HG03571 (cell line): Measurements from ENCODE around the gene DMRTC1.
A peak's percentile ranks its signal among the peaks of the same experiment; 100 is the strongest.
"Not testable (repeated sequence)": the region's sequence is repeated elsewhere in the genome, so short reads cannot be mapped to it uniquely, and the experiment has no call there.

Experiments used
- ATAC-seq: cut with Tn5 transposase; IDR thresholded peaks from one replicate; pipeline ENCODE4 v1.9.1; 2021; ENCODE audit not compliant: unreplicated experiment

The DMRTC1 gene, protein sequence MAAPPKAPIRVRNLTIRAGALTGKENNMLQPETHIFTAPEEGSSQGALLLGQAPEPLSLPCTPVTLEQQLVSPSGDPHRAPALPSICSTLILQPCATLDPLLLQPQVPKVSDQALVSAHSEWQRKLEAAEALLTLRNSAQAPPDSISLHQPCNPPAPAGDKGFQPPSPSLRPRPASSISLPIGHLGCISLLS

DNA sequence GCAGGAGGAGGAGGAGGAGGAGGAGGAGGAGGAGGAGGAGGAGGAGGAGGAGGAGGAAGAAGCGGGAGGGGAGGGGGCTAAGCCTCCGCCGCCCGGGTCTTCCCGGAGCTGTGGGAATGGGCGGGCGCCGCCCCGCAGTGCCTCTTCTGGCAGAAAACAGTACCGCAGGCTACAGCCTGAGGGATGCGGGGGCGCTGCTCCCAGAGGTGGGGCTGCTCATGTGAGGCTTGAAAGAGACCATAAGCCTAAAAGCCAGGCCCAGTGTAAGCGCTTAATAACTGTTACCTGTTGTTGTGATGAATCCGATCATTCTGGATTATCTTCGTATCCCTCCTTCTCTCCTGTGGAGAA, at the start of gene DMRTC1:
TSS of gene DMRTC1 (minus strand) at position 19 of the 351 bp plus-strand sequence. CDS start 68,143 bp downstream, outside the sequence.
- peak; percentile 79 for ATAC-seq

DNA sequence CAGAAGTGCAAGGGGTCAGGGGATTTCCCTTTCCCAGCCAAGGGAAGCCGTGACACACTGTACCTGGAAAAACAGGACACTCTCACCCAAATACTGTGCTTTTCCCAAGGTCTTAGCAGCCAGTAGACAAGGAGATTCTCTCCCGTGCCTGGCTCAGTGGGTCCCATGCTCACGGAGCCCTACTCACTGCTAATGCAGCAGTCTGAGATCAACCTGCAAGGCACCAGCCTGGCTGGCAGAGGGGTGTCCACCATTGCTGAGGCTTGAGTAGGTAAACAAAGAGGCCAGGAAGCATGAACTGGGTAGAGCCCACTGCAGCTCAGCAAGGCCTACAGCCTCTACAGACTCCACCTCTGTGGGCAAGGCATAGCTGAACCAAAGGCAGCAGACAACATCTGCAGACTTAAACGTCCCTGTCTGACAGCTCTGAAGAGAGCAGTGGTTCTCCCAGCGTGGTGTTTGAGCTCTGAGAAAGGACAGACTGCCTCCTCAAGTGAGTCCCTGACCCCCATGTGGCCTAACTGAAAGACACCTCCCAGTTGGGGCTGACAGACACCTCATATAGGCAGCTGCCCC, 37.3 kb upstream of the DMRTC1 start:
- not testable (repeated sequence) for ATAC-seq

DNA sequence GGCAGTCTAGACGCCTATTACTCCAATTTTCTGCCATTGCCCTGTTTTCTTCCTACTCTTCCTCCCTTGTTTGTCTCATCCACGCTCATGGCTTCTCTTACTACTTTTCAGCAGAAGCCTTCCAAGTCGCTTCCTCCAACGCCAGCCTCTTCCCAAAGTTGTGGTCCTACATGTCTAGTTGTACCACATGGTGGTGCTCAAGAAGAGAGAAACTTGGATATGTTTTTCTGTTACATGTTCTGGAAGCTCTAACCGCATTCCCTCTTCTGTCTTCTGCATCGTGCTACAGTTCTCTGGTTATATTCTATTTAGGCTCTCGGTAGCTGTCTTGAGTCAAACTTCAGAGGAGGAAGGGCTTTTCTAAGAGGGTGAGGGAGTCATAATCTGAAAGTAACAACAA, 31.2 kb upstream of the DMRTC1 start:
- ATAC-seq: not testable (repeated sequence)

DNA sequence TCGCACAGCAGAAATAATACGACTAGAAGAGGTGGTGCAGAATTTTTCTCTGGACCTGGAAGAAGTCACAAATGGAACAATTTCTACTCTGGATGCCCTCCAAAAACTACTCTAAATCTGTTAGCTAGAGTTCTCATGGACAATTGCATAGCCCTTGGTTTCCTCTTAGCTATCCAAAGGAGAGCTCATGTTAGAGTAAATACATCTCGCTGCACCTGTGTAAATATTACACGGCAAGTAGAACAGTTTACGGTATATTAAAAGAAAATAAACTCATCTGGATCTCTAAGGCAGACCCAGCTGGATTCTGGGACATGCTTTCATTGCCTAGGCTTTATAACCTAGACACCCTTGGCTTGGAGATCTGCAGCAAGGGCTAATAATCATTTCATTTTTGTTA, 28.2 kb upstream of the DMRTC1 start:
- not testable (repeated sequence) for ATAC-seq

DNA sequence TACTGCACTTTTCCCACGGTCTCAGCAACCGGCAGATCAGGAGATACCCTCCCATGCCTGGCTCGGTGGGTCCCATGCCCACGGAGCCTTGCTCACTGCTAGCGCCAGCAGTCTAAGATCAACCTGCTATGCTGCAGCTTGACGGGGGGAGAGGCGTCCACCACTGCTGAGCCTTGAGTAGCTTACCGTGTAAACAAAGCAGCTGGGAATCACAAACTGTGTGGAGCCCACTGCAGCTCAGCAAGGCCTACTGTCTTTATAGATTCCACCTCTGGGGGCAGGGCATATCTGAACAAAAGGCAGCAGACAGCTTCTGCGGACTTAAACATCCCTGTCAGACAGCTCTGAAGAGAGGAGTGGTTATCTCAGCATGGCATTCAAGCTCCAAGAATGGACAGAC, 16.3 kb upstream of the DMRTC1 start:
- not testable (repeated sequence) for ATAC-seq

DNA sequence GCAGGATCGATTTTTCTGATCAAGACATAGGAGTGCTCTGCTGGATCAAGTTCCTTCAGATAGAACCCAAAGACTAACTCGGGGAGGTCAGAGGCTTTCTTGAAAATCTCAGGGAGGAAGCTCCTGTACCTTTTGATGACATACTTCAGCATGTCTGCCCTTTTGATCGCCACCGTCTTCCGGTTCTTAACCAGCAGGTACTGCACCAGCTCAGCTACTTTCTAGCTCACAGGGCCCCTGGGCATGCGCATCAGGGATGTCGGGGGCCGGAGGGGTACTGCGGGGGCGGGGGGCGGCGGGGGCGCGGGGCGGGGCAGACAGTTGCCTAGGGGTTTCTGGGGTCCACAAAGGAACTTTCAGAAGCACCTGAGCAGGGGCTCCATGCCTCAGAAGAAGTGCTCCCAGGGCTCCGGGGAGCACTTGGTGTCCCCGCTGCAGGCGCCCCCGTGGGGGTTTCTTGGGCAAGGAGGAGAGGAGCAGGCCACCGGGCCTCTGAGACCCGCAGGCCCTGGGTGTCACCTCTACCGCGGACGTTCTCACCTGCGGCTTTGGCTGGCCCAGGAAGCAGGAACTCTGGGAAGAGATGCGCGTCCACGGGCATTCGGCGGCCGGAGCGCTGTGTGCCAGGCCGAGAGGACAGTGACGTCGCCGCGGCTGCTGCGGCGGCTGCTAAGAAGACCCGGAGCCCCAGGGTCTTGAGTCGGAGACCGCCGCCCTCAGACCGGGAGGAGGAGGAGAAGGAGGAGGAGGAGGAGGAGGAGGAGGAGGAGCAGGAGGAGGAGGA, 410 bp downstream of the DMRTC1 start:
- peak; percentile 69 for ATAC-seq

DNA sequence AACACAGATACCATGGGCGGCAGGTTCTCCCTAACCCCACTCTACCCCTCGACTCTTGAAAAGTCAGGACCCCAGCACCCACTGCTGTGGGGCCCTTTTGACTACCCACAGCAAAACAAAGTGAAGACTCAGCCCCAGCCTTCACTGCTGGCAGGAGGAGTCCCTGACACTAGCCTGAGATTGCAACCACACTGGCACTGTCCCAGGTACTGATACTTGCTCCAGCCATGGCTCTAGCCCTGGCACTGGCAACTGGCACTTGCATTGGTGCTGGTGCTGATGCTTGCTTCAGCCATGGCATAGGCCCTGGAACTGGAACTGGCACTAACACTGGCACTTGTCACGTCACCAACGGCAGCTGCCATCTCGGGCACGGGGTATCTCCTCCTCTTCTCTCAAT, 1.4 kb downstream of the DMRTC1 start:
- not testable (repeated sequence) for ATAC-seq

DNA sequence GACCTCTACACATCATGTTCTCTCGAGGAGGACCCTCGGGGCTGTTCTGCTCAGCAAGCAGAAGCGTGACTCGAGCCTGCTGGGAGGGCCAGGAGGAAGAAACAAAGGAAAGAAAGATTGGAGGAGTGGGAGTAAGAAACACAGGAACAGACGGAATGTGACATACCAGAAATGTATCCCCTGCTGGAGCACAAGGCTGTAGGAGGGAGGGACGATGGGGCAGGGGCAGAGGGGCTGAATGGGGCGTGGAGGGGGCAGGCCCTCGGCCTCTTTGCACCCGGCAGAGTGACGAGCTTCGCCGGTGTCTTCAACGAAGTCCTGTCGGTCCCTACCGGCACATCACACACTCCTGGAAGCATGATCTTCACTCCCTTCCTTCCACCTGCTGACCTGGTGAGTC, 5.7 kb downstream of the DMRTC1 start, which contains the start of gene FAM236A:
TSS of gene FAM236A (plus strand) at position 301 of the 400 bp plus-strand sequence. CDS start at position 358, 57 bp downstream.
- ATAC-seq: not testable (repeated sequence)

DNA sequence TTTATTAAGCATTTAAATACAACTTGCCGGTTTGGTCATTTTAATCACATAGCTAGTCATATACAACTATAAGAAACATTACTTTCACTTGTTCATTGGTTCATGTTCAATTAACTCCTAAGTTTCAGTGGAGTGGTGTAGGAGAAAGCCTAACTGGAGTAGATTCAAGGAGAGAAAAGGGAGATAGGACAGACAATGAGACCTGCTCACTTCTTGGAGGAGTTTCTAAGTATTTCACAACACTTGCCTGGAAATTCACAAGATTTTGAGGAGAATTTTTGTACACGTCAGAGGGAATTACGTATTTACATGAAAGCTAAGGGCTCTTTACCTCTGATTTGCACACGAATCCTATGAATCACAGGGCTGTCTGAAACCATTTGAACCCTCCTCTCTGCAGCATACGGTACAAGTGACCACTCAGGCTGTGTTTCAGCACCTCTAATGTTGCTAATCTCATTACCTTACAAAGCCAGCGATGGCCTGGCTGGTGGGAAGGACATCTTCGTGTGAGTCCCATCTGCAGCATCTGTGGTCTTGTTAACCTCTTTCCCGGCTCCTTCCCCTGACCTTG, 6.7 kb downstream of the DMRTC1 start:
- not testable (repeated sequence) for ATAC-seq

DNA sequence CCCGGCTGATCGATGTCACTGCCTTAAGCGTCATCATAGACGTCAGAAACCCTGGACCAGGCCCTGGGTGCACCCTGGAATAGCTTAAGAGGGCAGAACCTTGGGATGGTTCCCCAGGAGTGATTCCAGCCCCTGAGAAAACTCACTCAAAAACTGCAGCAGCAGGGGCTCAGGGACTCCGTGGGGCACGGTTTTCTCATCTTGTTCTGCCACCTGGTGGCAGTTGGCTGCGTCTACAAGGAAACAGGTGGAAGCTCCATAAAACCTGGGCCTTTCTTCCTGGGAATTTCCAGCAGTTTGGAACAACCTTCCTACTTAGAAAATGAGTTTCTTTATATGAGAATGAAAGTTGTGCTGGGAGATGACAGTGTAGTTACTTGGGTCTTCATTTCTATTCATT, 7.2 kb downstream of the DMRTC1 start:
- not testable (repeated sequence) for ATAC-seq

DNA sequence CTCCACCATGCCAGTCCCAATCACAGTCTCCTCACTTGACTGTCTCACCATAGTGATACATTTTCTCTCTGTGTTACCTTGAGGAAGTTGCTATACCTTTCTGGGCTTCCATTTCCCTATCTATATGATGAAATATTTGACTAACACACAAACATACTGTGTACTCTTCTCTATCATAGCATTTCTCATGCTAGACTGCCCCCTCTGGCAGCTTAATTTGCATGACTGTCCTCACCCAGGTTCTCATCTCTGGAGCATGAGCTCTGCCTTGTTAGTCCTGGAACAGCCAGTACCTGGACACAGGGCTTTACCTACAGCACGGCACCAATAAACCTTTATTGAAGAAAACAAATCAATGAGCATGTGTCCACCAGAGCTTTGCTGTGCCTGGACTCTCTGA, 11.4 kb downstream of the DMRTC1 start:
- ATAC-seq: not testable (repeated sequence)

DNA sequence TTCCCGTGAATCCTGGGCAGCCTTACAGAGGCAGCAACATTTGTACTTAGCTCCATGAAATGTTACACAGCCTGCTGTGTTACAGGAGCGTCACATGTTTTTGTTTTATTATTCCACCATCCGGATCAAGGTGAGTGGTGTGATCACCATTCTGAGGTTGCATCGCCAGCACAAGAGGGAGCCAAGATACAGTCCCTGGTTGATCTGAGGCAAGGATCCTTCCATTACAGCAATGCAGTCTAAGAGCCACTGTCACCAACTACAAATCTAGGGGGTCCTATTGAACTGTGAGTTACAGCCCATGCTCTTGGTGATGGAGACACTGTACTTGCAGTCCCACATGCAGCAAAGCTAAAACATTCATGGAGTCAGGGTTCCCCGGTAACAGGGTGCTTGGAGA, 27.5 kb downstream of the DMRTC1 start:
- not testable (repeated sequence) for ATAC-seq

DNA sequence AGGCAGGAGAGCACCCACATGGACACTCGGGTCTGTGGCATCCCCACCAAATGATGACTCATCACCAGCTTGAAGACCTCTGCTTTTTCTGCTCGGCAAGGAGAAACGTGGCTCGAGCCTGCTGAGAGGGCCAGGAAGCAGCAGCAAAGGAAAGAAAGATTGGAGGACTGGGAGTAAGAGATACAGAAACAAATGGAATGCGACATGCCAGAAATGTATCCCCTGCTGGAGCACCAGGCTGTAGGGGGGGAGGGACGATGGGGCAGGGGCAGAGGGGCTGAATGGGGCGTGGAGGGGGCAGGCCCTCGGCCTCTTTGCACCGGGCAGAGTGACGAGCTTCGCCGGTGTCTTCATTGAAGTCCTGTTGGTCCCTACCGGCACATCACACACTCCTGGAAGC, 31.3 kb downstream of the DMRTC1 start, which contains the start of gene FAM236C:
TSS of gene FAM236C (plus strand) at position 301 of the 400 bp plus-strand sequence. CDS start 100 bp downstream, outside the sequence.
- ATAC-seq: not testable (repeated sequence)

DNA sequence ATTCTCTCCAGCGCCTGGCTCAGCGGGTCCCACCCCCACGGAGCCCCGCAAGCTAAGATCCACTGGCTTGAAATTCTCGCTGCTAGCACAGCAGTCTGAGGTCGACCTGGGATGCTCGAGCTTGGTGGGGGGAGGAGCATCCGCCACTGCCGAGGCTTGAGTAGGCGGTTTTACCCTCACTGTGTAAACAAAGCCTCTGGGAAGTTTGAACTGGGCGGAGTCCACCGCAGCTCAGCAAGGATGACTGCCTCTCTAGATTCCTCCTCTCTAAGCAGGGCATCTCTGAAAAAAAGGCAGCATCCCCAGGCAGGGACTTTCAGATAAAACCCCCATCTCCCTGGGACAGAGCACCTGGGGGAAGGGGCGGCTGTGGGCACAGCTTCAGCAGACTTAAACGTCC, 53.9 kb downstream of the DMRTC1 start:
- not testable (repeated sequence) for ATAC-seq

DNA sequence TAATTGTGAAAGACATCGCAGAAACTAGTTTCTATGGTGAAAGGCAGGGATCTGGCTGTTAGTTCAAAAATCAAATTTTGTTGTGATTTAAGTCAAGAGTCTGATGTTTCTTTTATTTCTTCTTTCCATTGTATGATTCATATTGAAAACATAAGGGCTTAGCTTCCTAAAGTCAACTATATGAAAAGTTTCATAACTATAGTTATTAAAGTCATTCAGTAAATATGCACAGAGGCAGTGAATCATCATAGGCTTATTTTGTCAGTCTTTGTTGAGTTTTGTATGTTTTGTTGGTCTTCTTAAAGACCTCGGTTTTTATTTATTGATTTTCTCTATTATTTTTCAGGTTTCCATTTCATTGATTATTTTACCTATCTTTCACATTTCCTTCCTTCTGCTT, 60.7 kb downstream of the DMRTC1 start:
- ATAC-seq: not testable (repeated sequence)

DNA sequence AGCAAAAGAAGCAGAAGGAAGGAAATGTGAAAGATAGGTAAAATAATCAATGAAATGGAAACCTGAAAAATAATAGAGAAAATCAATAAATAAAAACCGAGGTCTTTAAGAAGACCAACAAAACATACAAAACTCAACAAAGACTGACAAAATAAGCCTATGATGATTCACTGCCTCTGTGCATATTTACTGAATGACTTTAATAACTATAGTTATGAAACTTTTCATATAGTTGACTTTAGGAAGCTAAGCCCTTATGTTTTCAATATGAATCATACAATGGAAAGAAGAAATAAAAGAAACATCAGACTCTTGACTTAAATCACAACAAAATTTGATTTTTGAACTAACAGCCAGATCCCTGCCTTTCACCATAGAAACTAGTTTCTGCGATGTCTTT, 106.1 kb downstream of the DMRTC1 start:
- not testable (repeated sequence) for ATAC-seq

DNA sequence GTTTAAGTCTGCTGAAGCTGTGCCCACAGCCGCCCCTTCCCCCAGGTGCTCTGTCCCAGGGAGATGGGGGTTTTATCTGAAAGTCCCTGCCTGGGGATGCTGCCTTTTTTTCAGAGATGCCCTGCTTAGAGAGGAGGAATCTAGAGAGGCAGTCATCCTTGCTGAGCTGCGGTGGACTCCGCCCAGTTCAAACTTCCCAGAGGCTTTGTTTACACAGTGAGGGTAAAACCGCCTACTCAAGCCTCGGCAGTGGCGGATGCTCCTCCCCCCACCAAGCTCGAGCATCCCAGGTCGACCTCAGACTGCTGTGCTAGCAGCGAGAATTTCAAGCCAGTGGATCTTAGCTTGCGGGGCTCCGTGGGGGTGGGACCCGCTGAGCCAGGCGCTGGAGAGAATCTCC, 112.9 kb downstream of the DMRTC1 start:
- ATAC-seq: not testable (repeated sequence)
